Pulmonary artery endothelial cell (primary cell): ENCODE data around the gene RYR1. TPM values are rescaled to one million over a fixed set of nuclear protein-coding genes. Genes with fewer than 3 reads are reported as not detected.
A peak's percentile ranks its signal among the peaks of the same experiment; 100 is the strongest.
"Not testable (repeated sequence)": the region's sequence is repeated elsewhere in the genome, so short reads cannot be mapped to it uniquely, and the experiment has no call there.

Source experiments
- DNase-seq: peaks from one replicate; pipeline ENCODE4 v3.0.0-alpha.2; 2011; ENCODE audit warnings: low read depth, low spot score
- total RNA-seq: library from RNA; depleted of rRNA; stranded (reverse); fragments of >200 nt; gene quantifications from 2 replicates; pipeline ENCODE4 v1.2.3, GENCODE V29; 2014

Gene RYR1
- total RNA-seq, 1 donor from 2014 or later: 0.26 TPM

- DNase-seq: no peak
Observed at GRCh38 chr19:38399537-38399936, 34.0 kb upstream of the RYR1 start.

DNA sequence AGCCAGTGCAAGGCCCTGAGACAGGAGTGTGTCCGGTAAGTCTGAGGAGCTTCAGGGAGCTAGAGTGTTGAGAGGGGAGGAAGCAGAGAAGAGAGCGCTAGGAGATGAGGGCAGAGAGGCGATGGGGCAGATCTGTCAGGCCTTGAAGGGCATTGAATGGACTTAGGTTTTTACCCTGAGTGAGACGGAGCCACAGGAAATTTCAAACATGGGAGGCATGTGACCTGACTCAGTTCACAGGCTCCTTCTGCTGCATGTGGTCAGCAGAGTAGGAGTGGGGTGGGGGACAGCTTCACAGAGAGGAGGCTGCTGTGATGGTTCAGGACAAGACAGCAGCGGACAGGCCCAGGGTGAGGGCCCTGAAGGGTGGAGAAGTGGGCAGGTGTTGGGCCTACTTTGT is 33.1 kb upstream of the RYR1 start:
- DNase-seq: no peak

DNA sequence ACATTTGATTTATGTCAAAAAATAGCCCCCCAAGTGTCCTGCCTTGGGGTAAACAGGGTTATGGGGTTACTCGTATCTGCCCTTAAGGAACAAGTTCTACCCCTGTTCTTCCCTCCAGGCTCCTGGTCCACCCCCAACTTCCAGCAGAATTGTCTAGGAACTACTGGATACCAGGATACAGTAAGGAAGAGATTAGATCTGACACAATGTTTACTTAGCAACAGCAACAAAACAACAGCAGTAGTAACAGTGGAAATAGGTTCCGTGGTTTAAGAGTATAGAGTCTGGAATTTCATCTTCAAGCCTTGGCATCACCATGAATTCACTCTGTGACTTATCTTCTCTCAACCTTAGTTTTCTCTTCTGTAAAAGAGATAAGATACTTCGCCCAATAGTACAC is 32.3 kb upstream of the RYR1 start:
- DNase-seq: peak; percentile 17

- DNase-seq: no peak
Observed at GRCh38 chr19:38402623-38402966, 30.9 kb upstream of the RYR1 start.

DNA sequence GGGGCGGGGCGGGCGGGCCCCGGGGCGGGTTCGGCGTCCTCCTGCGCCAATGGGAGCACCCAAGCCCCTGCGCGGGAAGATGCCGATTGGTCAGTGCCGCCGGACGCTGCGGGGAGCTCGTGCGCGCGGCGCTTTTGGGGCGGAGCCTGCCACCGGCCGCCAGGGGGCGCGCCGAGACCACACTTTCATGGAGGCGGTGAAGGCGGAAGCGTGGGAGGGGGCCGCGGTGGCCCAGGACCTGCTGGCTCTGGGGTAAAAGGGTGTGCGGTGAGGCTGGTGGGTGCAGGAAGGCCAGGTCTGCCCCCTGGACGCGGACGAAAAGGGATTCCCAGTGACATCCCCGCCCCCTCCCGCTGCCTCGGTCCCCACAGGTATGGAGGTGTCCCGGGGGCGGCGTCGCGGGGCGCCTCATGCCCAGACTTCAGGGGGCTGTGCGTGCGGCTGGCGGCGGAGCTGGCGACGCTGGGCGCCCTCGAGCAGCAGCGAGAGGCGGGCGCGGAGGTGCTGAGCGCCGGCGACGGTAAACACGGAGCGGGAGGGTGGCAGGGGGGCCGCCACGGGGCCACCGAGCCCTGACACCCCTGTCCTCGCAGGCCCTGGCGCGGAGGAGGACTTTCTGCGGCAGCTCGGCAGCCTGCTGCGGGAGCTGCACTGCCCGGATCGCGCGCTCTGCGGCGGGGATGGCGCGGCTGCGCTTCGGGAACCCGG is 30.4 kb upstream of the RYR1 start, which contains the start of gene FAM98C:
FAM98C (plus strand) TSS at position 127 of the 708 bp plus-strand sequence; CDS start at position 188, 61 bp downstream.
- peak; percentile 85 for DNase-seq

DNA sequence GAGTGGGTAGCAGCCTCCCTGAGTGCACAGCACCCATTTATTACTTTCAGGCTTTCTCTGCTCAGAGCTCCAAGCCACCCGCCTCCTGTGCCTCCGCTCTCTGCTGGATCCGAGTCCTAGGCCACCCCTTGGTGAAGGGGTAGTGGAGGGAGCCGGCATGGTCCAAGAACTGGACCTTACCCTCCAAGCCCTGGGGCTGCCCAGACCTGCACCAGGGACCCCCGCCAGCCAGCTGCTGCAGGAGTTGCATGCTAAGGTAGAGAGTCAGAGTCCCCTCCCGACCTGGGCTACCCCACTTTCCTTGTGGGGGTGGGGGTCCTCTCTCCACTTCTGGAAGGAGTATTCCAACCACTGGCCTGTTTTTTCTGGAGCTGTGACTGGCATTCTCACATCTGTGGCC is 28.6 kb upstream of the RYR1 start:
- DNase-seq: no peak

- DNase-seq: no peak
Observed at GRCh38 chr19:38405276-38405675, 28.2 kb upstream of the RYR1 start.

DNA sequence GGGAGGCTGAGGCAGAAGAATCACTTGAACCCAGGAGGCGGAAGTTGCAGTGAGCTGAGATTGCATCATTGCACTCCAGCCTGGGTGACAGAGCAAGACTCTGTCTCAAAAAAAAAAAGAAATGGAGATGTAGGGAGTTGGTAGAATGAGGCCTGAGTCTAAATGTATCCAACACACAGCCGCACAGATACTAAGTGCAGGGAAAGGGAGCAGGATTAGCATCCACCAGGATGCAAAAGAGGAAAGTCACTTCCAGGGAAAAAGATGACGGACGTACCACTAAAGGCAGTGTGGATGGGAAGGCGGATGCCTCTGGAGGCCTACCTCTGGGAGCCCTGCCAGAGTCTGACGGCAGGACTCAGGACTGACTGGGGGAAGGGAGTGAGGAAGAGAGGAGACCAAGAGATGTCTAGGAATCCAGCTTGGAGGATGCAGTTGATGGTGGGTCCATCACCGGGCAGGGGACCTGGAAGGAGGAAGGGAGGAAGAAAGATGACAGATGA is 23.8 kb upstream of the RYR1 start:
- DNase-seq: no peak

GRCh38 chr19:38410407-38410806 is 23.1 kb upstream of the RYR1 start:
- DNase-seq: not testable (repeated sequence)

DNA sequence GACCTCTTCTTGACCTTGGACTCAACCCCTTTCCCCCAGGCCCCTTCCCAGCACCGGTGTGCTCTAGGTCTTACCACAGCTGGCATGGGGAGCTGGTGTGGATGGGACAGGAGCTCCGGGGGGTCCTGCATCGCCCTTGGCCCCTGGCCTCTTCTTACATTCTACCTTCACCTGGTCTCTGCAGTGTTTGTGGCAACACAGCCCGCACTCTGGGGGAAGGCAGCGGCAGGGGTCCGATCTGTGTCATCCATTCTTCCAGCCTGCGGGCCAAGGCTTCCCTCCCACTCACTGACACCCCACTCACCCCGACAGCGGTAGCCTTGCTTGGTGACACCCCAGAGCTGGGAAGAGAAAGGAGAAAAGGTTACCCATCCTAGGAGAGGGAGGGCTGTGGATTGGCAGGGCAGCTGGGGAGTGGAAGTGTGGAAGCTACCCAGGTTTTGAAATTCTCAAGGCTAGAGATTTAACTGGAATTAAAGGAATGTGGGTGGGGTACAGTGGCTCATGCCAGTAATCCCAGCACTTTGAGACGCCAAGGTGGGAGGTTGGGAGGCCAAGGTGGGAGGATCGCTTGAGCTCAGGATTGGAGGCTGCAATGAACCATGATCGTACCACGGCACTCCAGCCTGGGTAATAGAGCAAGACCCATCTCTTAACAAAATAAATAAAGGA is 22.3 kb upstream of the RYR1 start:
- DNase-seq: no peak

GRCh38 chr19:38411898-38412297 is 21.6 kb upstream of the RYR1 start:
- not testable (repeated sequence) for DNase-seq

DNA sequence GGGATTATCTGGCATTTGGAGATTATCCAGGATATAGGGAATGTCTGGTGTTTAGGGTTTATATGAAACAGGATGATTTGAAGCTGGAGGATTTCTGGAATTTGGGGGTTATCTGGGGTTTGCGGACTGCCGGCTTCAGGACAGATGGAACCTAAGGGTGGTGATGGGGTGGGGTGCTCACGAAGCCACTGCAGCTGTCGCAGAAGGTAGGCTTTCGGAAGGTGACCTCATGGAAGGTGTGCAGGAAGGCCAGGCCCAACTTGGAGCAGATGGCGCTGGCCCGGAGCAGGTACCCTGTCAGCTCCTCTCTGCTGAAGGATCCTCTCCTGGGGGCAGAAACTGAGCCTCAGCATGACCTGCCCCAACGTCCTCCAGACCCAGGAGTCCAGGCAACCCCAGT is 21.0 kb upstream of the RYR1 start:
- DNase-seq: no peak

- no peak for DNase-seq
Observed at GRCh38 chr19:38412961-38413360, 20.5 kb upstream of the RYR1 start.

DNA sequence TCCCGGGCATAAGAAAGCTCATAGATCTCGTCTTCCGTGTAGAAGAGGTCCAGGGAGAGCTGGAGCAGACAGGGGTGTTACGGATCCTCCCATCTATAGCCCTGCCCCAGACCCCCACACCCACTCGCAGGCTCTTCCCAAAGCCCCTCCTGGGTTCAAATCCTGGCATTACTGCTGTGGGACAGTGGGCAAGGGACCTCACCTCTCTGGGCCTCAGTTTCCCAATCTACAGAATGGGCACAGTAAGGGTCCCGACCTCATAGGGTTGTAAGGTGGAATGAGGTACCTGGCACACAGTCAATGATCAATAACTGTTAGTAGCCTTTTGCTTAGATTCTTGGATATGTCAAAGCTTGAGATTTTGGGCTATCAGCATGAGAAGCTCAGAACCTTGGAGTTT is 20.1 kb upstream of the RYR1 start:
- no peak for DNase-seq

DNA sequence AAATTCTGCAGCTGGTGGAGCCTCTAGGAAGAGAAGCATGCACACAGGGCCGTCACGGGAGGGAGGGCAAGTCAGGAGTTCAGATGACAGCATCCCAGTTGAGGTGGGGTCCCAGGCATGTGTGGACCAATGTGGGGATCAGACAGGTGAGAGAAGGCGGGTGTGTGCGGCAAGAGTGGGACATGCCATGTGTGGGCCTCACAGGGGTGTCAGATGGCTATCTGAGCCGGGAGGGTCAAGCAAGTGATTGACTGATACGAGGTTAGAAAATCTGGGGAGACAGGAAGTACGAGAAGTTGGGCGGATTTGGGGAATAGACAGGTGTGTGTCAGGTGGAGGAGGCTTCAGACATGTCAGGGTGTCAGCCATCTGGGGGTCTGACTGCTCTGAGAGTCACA is 16.3 kb upstream of the RYR1 start:
- no peak for DNase-seq

DNA sequence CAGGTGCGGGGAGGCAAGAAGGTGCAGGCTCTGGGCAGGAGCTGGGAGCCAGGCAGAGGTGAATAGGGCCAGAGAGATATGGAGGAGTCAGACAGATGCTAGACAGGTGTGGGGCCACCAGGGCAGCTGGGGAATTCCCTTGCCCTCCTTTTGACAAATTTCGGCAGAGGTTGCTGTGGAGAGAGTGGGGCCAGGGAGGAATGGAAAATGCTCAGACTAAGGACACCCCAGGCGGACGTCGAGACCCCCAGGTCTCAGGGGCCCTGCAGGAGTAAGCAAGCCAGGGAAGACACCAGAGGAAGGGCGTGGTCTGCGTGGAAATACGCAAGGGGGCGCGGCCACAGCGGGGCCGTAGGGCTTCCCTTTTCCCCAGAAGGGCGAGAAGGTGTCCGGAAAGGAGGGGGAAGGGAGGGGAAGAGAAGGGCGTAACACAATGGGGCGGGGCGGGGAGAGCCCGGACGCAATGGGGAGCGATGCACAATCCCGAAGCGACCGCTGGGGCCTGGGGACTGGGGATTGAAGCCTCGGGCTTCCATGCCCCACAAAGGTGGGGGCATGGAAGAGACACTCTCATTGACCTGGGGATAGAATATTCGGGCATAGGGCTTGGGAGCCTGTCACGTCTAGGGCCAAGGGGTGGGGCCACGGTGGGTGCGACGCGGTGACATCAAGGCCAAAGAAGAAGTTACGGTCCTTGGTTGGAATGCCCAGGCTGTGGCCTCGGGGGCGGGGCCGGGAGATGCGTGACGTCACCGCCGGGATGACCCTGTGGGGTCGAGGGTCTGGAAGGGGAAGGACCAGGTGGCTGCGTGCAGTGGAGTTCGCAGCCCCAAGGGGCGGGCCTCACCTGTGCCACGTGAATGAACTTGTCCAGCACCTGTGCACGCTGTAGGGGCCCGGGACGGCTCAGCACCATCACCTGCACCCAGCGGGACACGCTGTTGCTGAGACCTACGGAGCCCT is 15.7 kb upstream of the RYR1 start:
- DNase-seq: no peak

GRCh38 chr19:38420935-38421334 is 12.6 kb upstream of the RYR1 start:
- DNase-seq: no peak

- DNase-seq: no peak
Observed at GRCh38 chr19:38421856-38422255, 11.6 kb upstream of the RYR1 start.

GRCh38 chr19:38422438-38422837 is 11.1 kb upstream of the RYR1 start:
- DNase-seq: no peak

GRCh38 chr19:38424272-38424671 is 9.2 kb upstream of the RYR1 start:
- no peak for DNase-seq

DNA sequence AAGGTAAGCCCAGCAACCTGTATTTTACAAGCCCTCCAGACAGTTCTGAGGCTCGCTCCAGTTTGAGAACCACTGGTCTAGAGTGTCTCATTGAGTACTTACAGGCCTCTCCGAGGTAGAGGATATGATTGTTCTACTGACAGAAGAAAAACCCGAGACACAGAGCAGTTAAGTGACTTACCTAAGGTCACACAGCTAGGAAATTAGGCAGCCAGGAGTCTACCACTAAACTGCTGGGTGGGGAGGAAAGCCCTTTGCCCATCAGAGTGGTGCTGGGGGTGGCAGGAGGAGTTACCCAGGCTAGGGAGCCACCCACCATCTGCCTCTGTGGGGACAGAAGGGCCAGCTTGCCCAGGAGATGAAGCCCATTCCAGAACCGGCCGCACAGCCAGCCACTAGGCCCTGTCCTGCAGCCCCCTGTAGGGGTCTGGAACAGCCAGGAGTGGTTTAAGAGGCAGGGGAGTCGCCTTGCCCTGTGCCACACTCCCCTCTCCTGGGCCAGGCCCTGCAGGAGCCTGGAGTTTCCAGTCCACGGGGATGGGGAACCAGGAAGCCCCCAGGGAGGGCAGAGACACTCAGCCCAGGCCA is 8.2 kb upstream of the RYR1 start:
- DNase-seq: no peak
